ENCODE data around the gene CEMIP. TPM values are rescaled to one million over a fixed set of nuclear protein-coding genes. Genes with fewer than 3 reads are reported as not detected.

The CEMIP gene
- total RNA-seq, 1 donor from 2014 or later = 0.52 TPM

Small RNA genes lying within 50 kb of the gene (small RNA-seq; reads per million reads assigned to genes)
- gene MIR4514 (not detected), gene MIR549A (not detected)

Other genes with a start within 250 kb of the CEMIP start
- gene ABHD17C, start 84.1 kb upstream of the CEMIP start, total RNA-seq = 3.7 TPM
- gene MESD, start 210.4 kb downstream of the CEMIP start, total RNA-seq = 17.2 TPM
- 5.7 TPM for gene TLNRD1, start 221.6 kb downstream of the CEMIP start, total RNA-seq